ENCODE results near the gene TYW1. TPM values are rescaled to one million over a fixed set of nuclear protein-coding genes. Genes with fewer than 3 reads are reported as not detected.

The TYW1 gene
- total and polyA plus RNA-seq, 2 of the 4 experiments (the other 2 are of a cell fraction): 10.7 to 23.7 TPM

- no peak overlapping the region for H3K4me3 ChIP-seq (ENCODE audit: insufficient read depth, low read depth, low read length)
- H3K4ac ChIP-seq (ENCODE audit: low read depth, low read length): no peak overlapping the region
- H3K14ac ChIP-seq (replicated peaks; ENCODE audit: low read depth, low read length): no peak overlapping the region
- H4K5ac ChIP-seq (ENCODE audit: low read depth, low read length): no peak overlapping the region
- no peak overlapping the region for H4K91ac ChIP-seq (ENCODE audit: insufficient read depth, low read depth, low read length)
- H4K20me1 ChIP-seq (ENCODE audit: insufficient read depth, low read length): no peaks in the 10 kb centered on the region
- intact Hi-C loops (cut with micrococcal nuclease): no loop called here
- no peaks in the 10 kb centered on the region for H3K27me3 ChIP-seq (ENCODE audit: control insufficient read depth, insufficient read depth, low read length)
- peaks cover 3 to 29% of the 10 kb centered on the region in 2 experiments; a peak in 3 of 4 replicates for H3K79me1 ChIP-seq (ENCODE audit: low read depth in 1 of 2, low read length in 2 of 2)
- no peak overlapping the region for H3K18ac ChIP-seq (ENCODE audit: low read depth, low read length)
- H2BK120ac ChIP-seq (ENCODE audit: low read depth, low read length): no peak overlapping the region
- no peak overlapping the region for H2BK5ac ChIP-seq (ENCODE audit: low read depth, low read length, poor library complexity, severe bottlenecking)
- H3K27ac ChIP-seq (ENCODE audit: insufficient read depth, low read length): no peak overlapping the region
- dilution Hi-C loops (cut with HindIII; ENCODE audit: low sequenced_read_pairs, unreplicated experiment): no loop called here
- H2BK20ac ChIP-seq (ENCODE audit: low read depth, low read length): no peak overlapping the region
- no peak overlapping the region for H2AK5ac ChIP-seq (ENCODE audit: low read depth, low read length)
- no peak for ATAC-seq (ENCODE audit: low read depth)
- in situ Hi-C loops (cut with MboI; ENCODE audit: low sequenced_read_pairs): no loop called here
- no peak overlapping the region for H3K56ac ChIP-seq (ENCODE audit: extremely low read depth, insufficient read depth, low read length)
- no peak overlapping the region for H4K8ac ChIP-seq (ENCODE audit: low read depth in 2 of 2, low read length in 2 of 2)
- peaks cover 3% of the 10 kb centered on the region for H3K9me1 ChIP-seq (ENCODE audit: insufficient read depth, low read length)
- DNase-seq: no peak
- H3K36me3 ChIP-seq (ENCODE audit: control insufficient read depth, insufficient read depth, low read length): peaks cover 46% of the 10 kb centered on the region
- no peak overlapping the region for H3K4me2 ChIP-seq (ENCODE audit: low read depth, low read length)
- no peak overlapping the region for H2AK9ac ChIP-seq (replicated peaks; ENCODE audit: low read depth, low read length, poor library complexity)
- H2BK15ac ChIP-seq (ENCODE audit: low read depth, low read length): no peak overlapping the region
- POLR2A ChIA-PET (ENCODE audit: unreplicated experiment): no interaction called here
- TF ChIP-seq FOS (IDR thresholded peaks at IDR 0.05; ENCODE audit: low read depth, low read length) (no peak), POLR2A (IDR thresholded peaks at IDR 0.05; ENCODE audit: low read depth, low read length) (no peak), ELK1 (IDR thresholded peaks at IDR 0.05; ENCODE audit: borderline replicate concordance, low read depth, low read length) (no peak), BHLHE40 (IDR thresholded peaks at IDR 0.05; ENCODE audit: low read depth, low read length) (no peak), MXI1 (IDR thresholded peaks at IDR 0.05; ENCODE audit: borderline replicate concordance, low read depth, low read length) (no peak), NFE2L2 (IDR thresholded peaks at IDR 0.05; ENCODE audit: low read depth, low read length) (no peak), MAZ (IDR thresholded peaks at IDR 0.05; ENCODE audit: borderline replicate concordance, low read depth, low read length) (no peak), CEBPB (IDR thresholded peaks at IDR 0.05; ENCODE audit: low read depth, low read length) (no peak), USF2 (IDR thresholded peaks at IDR 0.05; ENCODE audit: low read depth, low read length) (no peak), MAFK (IDR thresholded peaks at IDR 0.05; ENCODE audit: low read depth, low read length) (no peak), CHD1 (IDR thresholded peaks at IDR 0.05; ENCODE audit: low read depth, low read length) (no peak), CTCF (conservative IDR thresholded peaks at IDR 0.05; ENCODE audit: low read depth, low read length) (no peak), RAD21 (IDR thresholded peaks at IDR 0.05; ENCODE audit: low read length) (no peak), SMC3 (IDR thresholded peaks at IDR 0.05; ENCODE audit: low read depth, low read length) (no peak), RFX5 (IDR thresholded peaks at IDR 0.05; ENCODE audit: low read depth, low read length) (no peak), RCOR1 (IDR thresholded peaks at IDR 0.05; ENCODE audit: insufficient replicate concordance, low read length) (no peak)
- 100% methylated on average over 1 of the region's 17 CpGs; no CpG with 5 or more reads in 1 of the 2 experiments for WGBS, 2 experiments (ENCODE audit: extremely low coverage in 2 of 2, insufficient read length in 1 of 2)
- no peak overlapping the region for H3K9ac ChIP-seq (ENCODE audit: low read depth, low read length)
- BruUV-seq (replicated peaks): no TSS peak
- H3K4me1 ChIP-seq (ENCODE audit: control insufficient read depth, insufficient read depth, low read length): no peaks in the 10 kb centered on the region
- H2AFZ ChIP-seq (replicated peaks; ENCODE audit: low read length, poor library complexity): no peak overlapping the region
- CTCF ChIA-PET: no interaction called here
- no peaks in the 10 kb centered on the region for H3K9me3 ChIP-seq (ENCODE audit: control insufficient read depth, insufficient read depth, low read length)
- H3K23ac ChIP-seq (ENCODE audit: low read depth, low read length): no peak overlapping the region
Observed at GRCh38 chr7:66958538-66959350, 37.9 kb upstream of the TYW1 start.
